B cell (primary cell): ENCODE results near the gene KDM5B. TPM values are rescaled to one million over a fixed set of nuclear protein-coding genes. Genes with fewer than 3 reads are reported as not detected.

ENCODE experiments used
- ATAC-seq: fragments of 200-7000 bp; cut with Tn5 transposase; one replicate; pipeline ENCODE4 v1.10.0; 2021; ENCODE audit warnings: low read depth, mild to moderate bottlenecking, moderate number of reproducible peaks, moderate library complexity
- CTCF ChIA-PET: fragments of 350-600 bp; sonication (Branson Sonifier 250); formaldehyde crosslinking; loops from one replicate; lab custom pipeline; 2021; ENCODE audit warnings: antibody characterized with exemption, inconsistent platforms; lab: Charles Lee
- POLR2A ChIA-PET: fragments of 350-600 bp; sonication (Branson Sonifier 250); formaldehyde crosslinking; loops from one replicate; lab custom pipeline; 2021; ENCODE audit warnings: antibody characterized with exemption; lab: Charles Lee
- DNase-seq: peaks from one replicate; pipeline ENCODE4 v3.0.0; 2013
- H2AFZ ChIP-seq: 2 replicates; pipeline ENCODE4 v1.6.1; 2012; ENCODE audit warnings: mild to moderate bottlenecking, low read depth, low read length; ENCODE audit not compliant: insufficient read depth, poor library complexity, severe bottlenecking
- H3K27ac ChIP-seq, 2 donors: 1 replicate in 1 of 2; 2 replicates in 1 of 2; pipeline ENCODE4 v1.5.1; 2012 to 2013; ENCODE audit warnings: low read length in 2 of 2, mild to moderate bottlenecking in 2 of 2, moderate library complexity in 1 of 2
- H3K27me3 ChIP-seq, 4 experiments: fragments of 200-600 bp in 1 of 4; sonication (generic) in 1 of 4; replicated peaks in 1 of 4; 1 replicate in 2 of 4; 2 replicates in 2 of 4; pipeline versions ENCODE4 v1.6.1 to v1.7.0; 2013 to 2016; ENCODE audit warnings: low read length in 3 of 4, mild to moderate bottlenecking in 2 of 4, mixed read lengths in 1 of 4, moderate library complexity in 1 of 4; ENCODE audit not compliant: insufficient read depth in 4 of 4, control insufficient read depth in 3 of 4; ENCODE audit errors: control extremely low read depth in 1 of 4
- H3K36me3 ChIP-seq, 2 experiments: replicated peaks in 1 of 2; 1 replicate in 1 of 2; 2 replicates in 1 of 2; pipeline versions ENCODE4 v1.6.1 to v1.7.1; 2013; ENCODE audit warnings: low read length in 1 of 2; ENCODE audit not compliant: insufficient read depth in 2 of 2, control insufficient read depth in 1 of 2; ENCODE audit errors: control extremely low read depth in 1 of 2, extremely low read depth in 1 of 2
- H3K4me1 ChIP-seq, 2 donors: fragments of 200-600 bp in 1 of 2; sonication (generic) in 1 of 2; 1 replicate in 1 of 2; 2 replicates in 1 of 2; pipeline versions ENCODE4 v1.5.1 to v1.6.1; 2013 to 2017; ENCODE audit warnings: low read length in 2 of 2; ENCODE audit not compliant: control insufficient read depth in 2 of 2, insufficient read depth in 2 of 2
- H3K4me2 ChIP-seq: replicated peaks from 2 replicates; pipeline ENCODE3; 2012; ENCODE audit warnings: mild to moderate bottlenecking, low read depth, low read length; ENCODE audit not compliant: poor library complexity, severe bottlenecking
- H3K4me3 ChIP-seq, 5 experiments: fragments of 200-600 bp in 1 of 5; sonication (generic) in 1 of 5; 1 replicate in 3 of 5; 2 replicates in 2 of 5; pipeline versions ENCODE4 v1.5.1 to v1.7.0; 2011 to 2016; ENCODE audit warnings: low read length in 4 of 5, mild to moderate bottlenecking in 4 of 5, low read depth in 2 of 5, control low read depth in 1 of 5, moderate library complexity in 1 of 5; ENCODE audit not compliant: insufficient read depth in 1 of 5; ENCODE audit errors: control extremely low read depth in 1 of 5, extremely low read depth in 1 of 5
- H3K79me2 ChIP-seq: fragments of 200-600 bp; sonication (generic); one replicate; pipeline ENCODE4 v1.6.0; 2016; ENCODE audit warnings: low read length; ENCODE audit not compliant: control insufficient read depth, insufficient read depth
- H3K9ac ChIP-seq: fragments of 200-600 bp; sonication (generic); 2 replicates; pipeline ENCODE4 v1.6.1; 2017; ENCODE audit warnings: mild to moderate bottlenecking, low read length, moderate library complexity
- H3K9me3 ChIP-seq, 3 donors: one replicate each; pipeline versions ENCODE4 v1.6.1 to v1.7.1; 2013; ENCODE audit warnings: low read length in 2 of 3; ENCODE audit not compliant: control insufficient read depth in 2 of 3, insufficient read depth in 1 of 3; ENCODE audit errors: control extremely low read depth in 1 of 3
- H4K20me1 ChIP-seq: 2 replicates; pipeline ENCODE4 v1.6.0; 2012; ENCODE audit warnings: mild to moderate bottlenecking, low read length; ENCODE audit not compliant: insufficient read depth, control insufficient read depth, poor library complexity, severe bottlenecking
- H3K27ac Mint-ChIP-seq: one replicate; pipeline ENCODE4 v1.8.0; 2021; ENCODE audit warnings: mixed read lengths
- H3K27me3 Mint-ChIP-seq: one replicate; pipeline ENCODE4 v1.8.0; 2021; ENCODE audit warnings: mixed read lengths
- H3K4me1 Mint-ChIP-seq: one replicate; pipeline ENCODE4 v1.8.0; 2021; ENCODE audit warnings: mixed read lengths
- H3K4me3 Mint-ChIP-seq: one replicate; pipeline ENCODE4 v1.8.0; 2021; ENCODE audit warnings: mixed read lengths
- H3K9me3 Mint-ChIP-seq: one replicate; pipeline ENCODE4 v1.8.0; 2022; ENCODE audit warnings: mixed read lengths; ENCODE audit not compliant: insufficient read depth
- EZH2 ChIP-seq: IDR thresholded peaks from 2 replicates; pipeline ENCODE4 v1.6.1; 2012; ENCODE audit warnings: borderline replicate concordance, low read depth, mild to moderate bottlenecking, moderate library complexity, low read length; ENCODE audit not compliant: insufficient read depth, poor library complexity, severe bottlenecking
- WGBS: methylation state at CpG from one replicate; pipeline ENCODE4 v1.1.5; 2013; ENCODE audit warnings: missing lambda C conversion rate; ENCODE audit not compliant: insufficient coverage; 5-methylcytosine and 5-hydroxymethylcytosine counted together
- intact Hi-C: fragments of 100-400 bp; cut with micrococcal nuclease; formaldehyde crosslinking; loops from one replicate; pipeline ENCODE4 v1.10.0; 2022
- polyA plus RNA-seq: library from polyadenylated mRNA; depleted of rRNA; stranded (reverse); fragments of >200 nt; gene quantifications from 2 replicates; pipeline ENCODE4 v1.2.3, GENCODE V29; 2012
- total RNA-seq, 2 donors: library from RNA; stranded (reverse); fragments of 120-200 nt in 1 of 2; gene quantifications; 1 replicate in 1 of 2; 2 replicates in 1 of 2; pipeline versions ENCODE4 v1.2.3 to v1.2.4, GENCODE V29; 2013 to 2022
- TF ChIP-seq, protein P1 (sequence below): fragments of 200-600 bp; IDR thresholded peaks from one replicate; pipeline ENCODE4 v1.8.0; 2022; ENCODE audit warnings: antibody characterized with exemption, mild to moderate bottlenecking

KDM5B gene
- total and polyA plus RNA-seq, 2 donors (not counting 1 experiment from before 2014, with no cell fraction given) = 11.2 to 62.7 TPM

DNA sequence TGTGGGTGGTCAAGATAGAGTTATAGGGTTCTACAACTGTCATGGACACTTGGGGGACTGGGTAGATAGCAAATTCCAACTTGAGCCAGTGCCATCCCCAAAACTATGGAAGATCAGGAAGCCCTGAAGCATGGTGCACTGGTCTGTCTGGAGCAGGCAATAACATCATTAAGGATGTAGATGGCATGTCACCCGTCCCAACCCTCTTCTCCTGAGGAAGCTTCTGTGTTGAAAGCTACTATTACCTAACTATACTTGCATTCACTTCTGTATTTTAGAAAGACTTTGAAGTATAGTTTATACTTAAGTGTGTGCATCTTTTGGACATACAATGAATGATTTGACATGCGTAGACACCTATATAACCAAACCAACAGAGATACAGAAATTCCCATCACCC, 47.8 kb upstream of the KDM5B start:
- peaks cover 5% of the 10 kb centered on the region for H3K27me3 Mint-ChIP-seq
- intact Hi-C loops = no loop called here
- H3K9me3 Mint-ChIP-seq = no peaks in the 10 kb centered on the region
- CTCF ChIA-PET = no interaction called here
- no peaks in the 10 kb centered on the region for H3K9me3 ChIP-seq
- H4K20me1 ChIP-seq = no peaks in the 10 kb centered on the region
- H3K27me3 ChIP-seq = peaks cover 0 to 15% (median 6%) of the 10 kb centered on the region in 4 experiments
- POLR2A ChIA-PET = no interaction called here
- H3K4me2 ChIP-seq = no peak overlapping the region
- H3K36me3 ChIP-seq = no peaks in the 10 kb centered on the region
- no peak overlapping the region for H3K27ac Mint-ChIP-seq
- no peak overlapping the region for H3K4me3 ChIP-seq
- DNase-seq (no peak), ATAC-seq (no peak)
- no peak overlapping the region for H3K9ac ChIP-seq
- H3K4me3 Mint-ChIP-seq = no peak overlapping the region
- no peak overlapping the region for H3K27ac ChIP-seq
- WGBS = no CpG with 5 or more reads among the region's 2 CpGs
- H2AFZ ChIP-seq = no peak overlapping the region
- TF ChIP-seq, protein P1, sequence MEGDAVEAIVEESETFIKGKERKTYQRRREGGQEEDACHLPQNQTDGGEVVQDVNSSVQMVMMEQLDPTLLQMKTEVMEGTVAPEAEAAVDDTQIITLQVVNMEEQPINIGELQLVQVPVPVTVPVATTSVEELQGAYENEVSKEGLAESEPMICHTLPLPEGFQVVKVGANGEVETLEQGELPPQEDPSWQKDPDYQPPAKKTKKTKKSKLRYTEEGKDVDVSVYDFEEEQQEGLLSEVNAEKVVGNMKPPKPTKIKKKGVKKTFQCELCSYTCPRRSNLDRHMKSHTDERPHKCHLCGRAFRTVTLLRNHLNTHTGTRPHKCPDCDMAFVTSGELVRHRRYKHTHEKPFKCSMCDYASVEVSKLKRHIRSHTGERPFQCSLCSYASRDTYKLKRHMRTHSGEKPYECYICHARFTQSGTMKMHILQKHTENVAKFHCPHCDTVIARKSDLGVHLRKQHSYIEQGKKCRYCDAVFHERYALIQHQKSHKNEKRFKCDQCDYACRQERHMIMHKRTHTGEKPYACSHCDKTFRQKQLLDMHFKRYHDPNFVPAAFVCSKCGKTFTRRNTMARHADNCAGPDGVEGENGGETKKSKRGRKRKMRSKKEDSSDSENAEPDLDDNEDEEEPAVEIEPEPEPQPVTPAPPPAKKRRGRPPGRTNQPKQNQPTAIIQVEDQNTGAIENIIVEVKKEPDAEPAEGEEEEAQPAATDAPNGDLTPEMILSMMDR = no peak
- no peak for TF ChIP-seq EZH2
- peaks cover 8% of the 10 kb centered on the region for H3K4me1 Mint-ChIP-seq
- peaks cover 5 to 8% of the 10 kb centered on the region in 2 donors for H3K4me1 ChIP-seq
- H3K79me2 ChIP-seq = no peaks in the 10 kb centered on the region

DNA sequence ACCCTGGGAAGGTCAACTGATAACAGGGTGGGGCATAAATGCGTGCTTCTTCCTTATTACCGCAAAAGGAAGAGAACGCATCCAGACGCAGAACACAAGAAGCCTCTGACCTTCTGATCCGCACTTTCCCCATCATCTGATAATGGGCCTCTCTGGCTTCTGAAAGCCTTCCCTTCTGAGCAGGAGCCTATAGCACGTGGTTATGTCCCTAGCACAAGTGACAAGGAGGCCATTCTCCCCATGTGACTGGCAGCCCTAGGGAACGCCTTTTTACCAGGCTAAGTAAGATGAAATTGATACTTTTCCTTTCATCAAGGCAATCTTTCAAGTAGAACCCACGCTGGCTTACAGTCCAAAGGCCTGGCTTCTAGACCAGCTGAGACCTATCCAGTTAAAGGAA, 46.6 kb upstream of the KDM5B start:
- Histone ChIP-seq H4K20me1 (no peaks in the 10 kb centered on the region), H2AFZ (no peak overlapping the region), H3K36me3 (no peaks in the 10 kb centered on the region), H3K4me2 (no peak overlapping the region), H3K9ac (no peak overlapping the region), H3K4me3 (no peak overlapping the region), H3K79me2 (no peaks in the 10 kb centered on the region), H3K27ac (no peak overlapping the region), H3K9me3 (no peaks in the 10 kb centered on the region), H3K4me1 (peaks cover 6 to 12% of the 10 kb centered on the region in 2 donors), H3K27me3 (peaks cover 0 to 4% (median under 1%) of the 10 kb centered on the region in 4 experiments)
- DNase-seq (no peak), ATAC-seq (no peak)
- Mint-ChIP-seq H3K4me3 (no peak overlapping the region), H3K4me1 (peaks cover 13% of the 10 kb centered on the region), H3K27me3 (peaks cover 2% of the 10 kb centered on the region), H3K9me3 (no peaks in the 10 kb centered on the region), H3K27ac (no peak overlapping the region)
- WGBS = 96% methylated on average over 8 of the region's 8 CpGs
- POLR2A ChIA-PET = no interaction called here
- CTCF ChIA-PET = no interaction called here
- intact Hi-C loops = no loop called here
- TF ChIP-seq, protein P1 = no peak
- no peak for TF ChIP-seq EZH2
